Mesodermal cell (in vitro differentiated cells): ENCODE data around the gene LAMB4.

Source experiments
- H3K27ac ChIP-seq: 2 replicates; pipeline ENCODE4 v1.7.0; 2013; ENCODE audit warnings: mild to moderate bottlenecking, low read depth, low read length, moderate library complexity; ENCODE audit not compliant: severe bottlenecking
- H3K36me3 ChIP-seq: 2 replicates; pipeline ENCODE4 v1.7.1; 2013; ENCODE audit warnings: mild to moderate bottlenecking, low read length, moderate library complexity; ENCODE audit not compliant: control insufficient read depth, insufficient read depth
- H3K4me1 ChIP-seq: one replicate; pipeline ENCODE4 v1.7.1; 2013; ENCODE audit warnings: mild to moderate bottlenecking, low read length; ENCODE audit not compliant: insufficient read depth, control insufficient read depth, poor library complexity, severe bottlenecking
- H3K4me3 ChIP-seq: 2 replicates; pipeline ENCODE4 v1.7.0; 2013; ENCODE audit warnings: low read length, control low read depth, mild to moderate bottlenecking; ENCODE audit not compliant: insufficient read depth, poor library complexity, severe bottlenecking; ENCODE audit errors: extremely low read depth
- H3K9me3 ChIP-seq: 2 replicates; pipeline ENCODE4 v1.7.1; 2013; ENCODE audit warnings: mild to moderate bottlenecking, low read length, moderate library complexity; ENCODE audit not compliant: control insufficient read depth
- WGBS, 2 experiments: methylation state at CpG; one replicate each; pipeline ENCODE4 v1.1.5; 2013; ENCODE audit warnings: missing lambda C conversion rate in 2 of 2; ENCODE audit not compliant: insufficient coverage in 2 of 2; 5-methylcytosine and 5-hydroxymethylcytosine counted together

LAMB4 gene

DNA sequence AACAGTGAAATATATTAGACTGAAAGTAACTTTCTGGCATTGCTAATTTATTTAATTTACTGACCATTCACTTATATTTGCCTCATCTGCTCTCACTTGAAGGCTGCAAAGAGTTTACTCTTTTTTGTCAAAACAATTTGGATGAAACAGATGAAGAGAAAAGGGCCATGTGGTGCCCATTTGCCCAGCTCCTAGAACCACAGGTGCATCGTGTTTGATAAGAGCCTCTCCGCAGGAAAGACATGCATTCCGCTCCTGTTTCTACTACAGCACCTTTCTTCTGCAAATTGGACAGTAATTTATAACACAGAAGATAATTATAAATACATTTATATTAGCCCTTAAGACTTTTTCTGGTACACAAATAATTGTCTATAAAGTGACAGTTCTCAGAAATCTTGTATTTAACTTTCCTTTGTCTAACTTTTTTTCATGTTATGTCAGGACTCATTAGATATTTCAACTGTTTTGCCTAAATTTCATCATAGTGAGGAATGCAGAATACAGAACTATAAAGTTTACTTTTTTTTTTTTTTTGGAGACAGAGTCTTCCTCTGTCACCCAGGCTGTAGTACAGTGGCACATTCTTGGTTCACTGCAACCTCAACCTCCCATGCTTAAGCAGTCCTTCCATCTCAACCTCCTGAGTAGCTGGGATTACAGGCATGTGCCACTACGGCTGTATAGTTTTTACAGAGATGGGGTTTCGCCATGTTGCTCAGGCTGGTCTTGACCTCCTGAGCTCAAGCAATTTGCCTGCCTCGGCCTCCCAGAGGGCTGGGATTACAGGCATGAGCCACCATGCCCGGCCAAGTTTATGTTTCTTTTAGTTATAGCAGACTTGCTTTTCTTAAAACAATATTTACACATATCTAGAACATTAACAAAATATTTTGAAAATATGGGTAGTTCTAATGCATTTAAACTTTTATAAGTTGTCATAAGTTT is 869 bp downstream of the LAMB4 start:
- Histone ChIP-seq H3K36me3 (no peaks in the 10 kb centered on the region), H3K4me3 (no peak overlapping the region), H3K27ac (no peak overlapping the region), H3K4me1 (peaks cover 7% of the 10 kb centered on the region), H3K9me3 (no peaks in the 10 kb centered on the region)
- WGBS, 2 experiments: 76 to 88% methylated on average over 2 to 3 of the region's 7 CpGs

DNA sequence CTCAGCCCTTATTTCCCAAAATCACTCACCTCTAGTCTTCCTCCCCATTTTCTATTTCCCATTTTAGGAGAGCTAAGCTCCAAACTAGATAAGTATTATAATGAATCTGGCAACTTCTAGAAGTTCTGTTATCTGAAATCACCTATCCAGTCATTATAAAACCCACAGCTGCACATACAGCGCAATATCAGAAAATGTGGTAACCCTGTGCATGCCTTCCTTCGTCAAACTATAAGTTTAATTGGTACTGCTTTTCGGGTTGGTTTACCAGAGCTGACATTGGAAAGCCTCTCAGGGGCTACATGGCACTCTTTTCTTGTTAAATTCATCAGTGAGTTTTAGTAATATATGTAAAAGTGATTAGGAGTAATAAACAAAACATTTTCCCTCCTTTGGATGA is 1.6 kb downstream of the LAMB4 start:
- no peaks in the 10 kb centered on the region for H3K36me3 ChIP-seq
- H3K9me3 ChIP-seq: no peaks in the 10 kb centered on the region
- no peak overlapping the region for H3K27ac ChIP-seq
- no peak overlapping the region for H3K4me3 ChIP-seq
- peaks cover 7% of the 10 kb centered on the region for H3K4me1 ChIP-seq
- 83 to 95% methylated on average over 3 of the region's 3 CpGs for WGBS, 2 experiments

DNA sequence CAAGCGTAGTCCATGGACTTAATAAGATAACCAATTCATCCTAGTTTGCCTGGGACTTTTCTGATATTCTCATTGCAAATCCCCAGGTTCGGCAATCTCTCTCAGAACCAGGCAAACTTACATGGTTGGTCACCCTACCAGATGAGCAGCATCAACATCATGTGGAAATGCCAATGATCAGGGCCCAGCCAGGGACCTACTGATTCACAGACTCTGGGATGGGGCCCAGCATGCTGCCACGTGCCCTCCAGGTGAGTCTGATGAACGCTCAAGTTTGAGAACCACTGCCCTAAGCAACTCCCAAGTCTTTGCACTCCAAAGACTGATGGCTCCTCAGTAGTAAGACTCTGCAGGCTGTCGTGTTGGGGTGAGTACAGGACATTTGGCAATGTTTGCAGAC is 2.7 kb downstream of the LAMB4 start:
- 89 to 96% methylated on average over 4 to 5 of the region's 5 CpGs for WGBS, 2 experiments
- H3K36me3 ChIP-seq: no peaks in the 10 kb centered on the region
- H3K27ac ChIP-seq: no peak overlapping the region
- no peaks in the 10 kb centered on the region for H3K9me3 ChIP-seq
- H3K4me3 ChIP-seq: no peak overlapping the region
- H3K4me1 ChIP-seq: peaks cover 2% of the 10 kb centered on the region

DNA sequence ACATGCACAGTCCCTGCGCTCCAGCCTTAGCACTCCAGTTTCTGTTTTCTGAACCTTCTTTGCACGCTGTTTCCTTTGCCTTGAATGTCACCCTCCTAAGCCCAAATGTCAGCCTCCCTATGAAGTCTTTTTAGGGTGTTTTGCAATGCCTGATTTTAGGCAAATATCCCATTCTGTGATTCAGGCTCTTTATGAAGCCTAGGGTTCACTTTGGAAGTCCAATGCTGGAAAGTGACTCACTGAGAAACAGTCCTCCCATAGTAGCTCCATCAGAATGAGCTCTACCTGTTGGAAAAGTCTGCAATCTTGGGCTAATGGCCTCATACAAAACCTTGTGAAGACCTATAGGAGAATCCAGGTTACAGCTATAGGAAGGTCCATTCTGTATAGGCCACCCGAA is 5.3 kb downstream of the LAMB4 start:
- no peak overlapping the region for H3K4me3 ChIP-seq
- H3K36me3 ChIP-seq: no peaks in the 10 kb centered on the region
- no peak overlapping the region for H3K27ac ChIP-seq
- no peaks in the 10 kb centered on the region for H3K4me1 ChIP-seq
- H3K9me3 ChIP-seq: no peaks in the 10 kb centered on the region
- 94 to 100% methylated on average over 2 to 3 of the region's 3 CpGs for whole genome bisulfite sequencing, 2 experiments

DNA sequence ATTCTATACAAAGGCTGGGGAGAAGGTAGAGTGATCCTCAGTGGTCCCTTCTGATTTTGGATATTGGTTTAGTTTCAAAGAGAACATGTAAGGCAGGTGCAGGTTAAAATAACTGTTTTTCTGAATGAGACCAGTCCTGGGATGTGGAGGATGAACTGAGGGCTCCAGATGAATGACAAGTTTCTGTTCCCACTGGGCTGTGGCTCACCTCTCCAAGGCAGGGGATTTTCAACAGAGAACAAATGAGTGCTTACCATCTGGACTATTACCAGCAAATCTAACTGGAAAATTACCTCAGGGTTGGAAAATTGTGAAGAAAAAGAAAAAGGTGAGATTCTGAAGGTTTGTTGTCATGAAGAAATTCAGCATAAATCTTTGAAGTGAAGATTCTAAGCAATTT is 8.0 kb downstream of the LAMB4 start:
- Histone ChIP-seq H3K9me3 (no peaks in the 10 kb centered on the region), H3K36me3 (no peaks in the 10 kb centered on the region), H3K27ac (no peak overlapping the region), H3K4me3 (no peak overlapping the region), H3K4me1 (no peaks in the 10 kb centered on the region)

DNA sequence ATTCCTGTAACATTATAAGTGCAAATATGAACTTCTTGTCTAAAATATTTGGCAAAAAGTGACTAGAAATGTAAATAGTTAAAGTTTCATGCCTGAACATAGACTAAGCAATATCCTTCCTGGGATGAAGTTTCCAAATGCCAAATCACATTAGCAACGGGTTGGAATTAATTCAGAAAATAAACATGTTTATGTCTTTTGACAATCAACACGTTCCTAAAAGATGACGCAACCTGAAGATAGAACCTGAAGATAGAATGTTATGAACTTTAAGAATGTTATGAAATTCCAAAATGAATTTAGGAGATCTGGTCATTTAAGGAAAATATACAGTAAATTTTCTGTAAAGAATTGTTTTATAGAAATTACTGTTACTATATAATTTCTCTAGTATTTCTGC is 9.2 kb downstream of the LAMB4 start:
- H3K4me3 ChIP-seq: no peak overlapping the region
- H3K9me3 ChIP-seq: no peaks in the 10 kb centered on the region
- WGBS, 2 experiments: 100% methylated on average over 1 of the region's 3 CpGs; no CpG with 5 or more reads in 1 of the 2 experiments
- H3K36me3 ChIP-seq: no peaks in the 10 kb centered on the region
- H3K27ac ChIP-seq: no peak overlapping the region
- H3K4me1 ChIP-seq: no peaks in the 10 kb centered on the region

DNA sequence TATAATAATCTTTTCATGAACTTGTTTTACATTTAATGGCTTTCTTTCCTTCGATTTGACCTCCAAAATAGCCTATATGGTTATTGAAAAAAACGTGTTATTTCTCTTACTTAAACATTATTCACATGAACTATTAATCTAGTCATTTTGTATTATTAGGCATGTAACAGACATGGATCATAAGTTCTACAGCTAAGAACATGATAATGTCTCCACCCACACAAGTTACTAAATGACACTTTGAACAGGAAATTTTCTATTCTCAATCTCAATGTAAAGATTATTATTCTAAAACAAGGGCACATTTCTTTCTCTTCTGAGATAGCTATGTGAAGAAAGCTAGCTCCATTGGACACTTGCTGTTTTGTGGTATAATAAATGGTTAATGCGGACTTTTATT is 10.0 kb downstream of the LAMB4 start:
- no peak overlapping the region for H3K27ac ChIP-seq
- no peak overlapping the region for H3K4me3 ChIP-seq
- H3K36me3 ChIP-seq: no peaks in the 10 kb centered on the region
- no peaks in the 10 kb centered on the region for H3K9me3 ChIP-seq
- no CpG with 5 or more reads among the region's 3 CpGs for WGBS, 2 experiments
- no peaks in the 10 kb centered on the region for H3K4me1 ChIP-seq

DNA sequence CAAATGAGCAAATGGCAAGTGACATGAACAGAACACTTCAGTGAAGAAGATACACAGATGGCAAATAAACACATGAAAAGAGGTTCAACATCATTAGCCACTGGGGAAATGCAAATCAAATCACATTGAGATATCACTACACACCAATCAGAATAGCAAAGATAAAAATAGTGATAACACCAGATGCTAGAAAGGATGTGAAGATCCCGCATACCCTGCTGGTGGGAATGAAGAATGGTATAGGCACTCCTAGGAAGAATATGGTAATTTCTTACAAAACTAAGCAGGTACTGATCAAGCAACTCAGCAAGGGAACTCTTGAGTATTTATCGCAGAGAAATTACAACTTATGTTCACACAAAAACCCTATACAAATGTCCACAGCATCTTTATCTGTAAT is 11.2 kb downstream of the LAMB4 start:
- Histone ChIP-seq H3K4me1 (no peaks in the 10 kb centered on the region), H3K9me3 (no peaks in the 10 kb centered on the region), H3K27ac (no peak overlapping the region), H3K36me3 (no peaks in the 10 kb centered on the region), H3K4me3 (no peak overlapping the region)
- WGBS, 2 experiments: no CpG with 5 or more reads among the region's 2 CpGs

DNA sequence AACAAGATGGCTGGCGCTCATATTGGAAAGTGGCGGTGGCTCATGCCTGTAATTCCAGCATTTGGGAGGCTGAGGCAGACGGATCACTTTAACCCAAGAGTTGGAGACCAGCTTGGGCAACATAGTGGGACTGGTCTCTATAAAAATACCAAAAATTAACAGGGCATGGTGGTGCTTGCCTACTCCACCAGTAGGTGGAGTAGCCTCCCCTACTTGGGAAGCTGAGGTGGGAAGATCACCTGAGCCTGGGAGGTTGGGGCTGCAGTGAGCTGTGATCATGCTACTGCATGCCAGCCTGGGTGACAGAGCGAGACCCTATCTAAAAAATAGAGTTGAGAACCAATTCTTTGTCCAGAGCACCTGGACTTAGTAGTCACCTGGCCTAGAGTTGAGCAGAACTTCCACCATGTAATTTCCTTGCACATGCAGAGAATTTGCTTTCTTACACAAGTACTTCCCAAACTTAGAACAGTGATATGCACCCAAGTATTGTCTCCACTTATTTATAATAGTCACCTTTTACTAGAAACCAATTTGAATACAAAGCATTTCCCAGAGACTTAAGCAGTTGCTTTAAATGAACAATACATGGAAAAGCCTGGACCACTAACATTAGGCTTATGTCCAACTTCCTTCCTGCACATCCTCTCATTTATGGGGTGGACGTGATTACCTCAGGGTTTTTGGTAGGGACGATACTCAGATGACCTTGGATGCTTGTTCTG is 15.9 kb downstream of the LAMB4 start:
- H3K4me1 ChIP-seq: no peaks in the 10 kb centered on the region
- H3K36me3 ChIP-seq: no peaks in the 10 kb centered on the region
- no peaks in the 10 kb centered on the region for H3K9me3 ChIP-seq
- no peak overlapping the region for H3K27ac ChIP-seq
- H3K4me3 ChIP-seq: no peak overlapping the region
- WGBS, 2 experiments: 58 to 68% methylated on average over 4 of the region's 6 CpGs

DNA sequence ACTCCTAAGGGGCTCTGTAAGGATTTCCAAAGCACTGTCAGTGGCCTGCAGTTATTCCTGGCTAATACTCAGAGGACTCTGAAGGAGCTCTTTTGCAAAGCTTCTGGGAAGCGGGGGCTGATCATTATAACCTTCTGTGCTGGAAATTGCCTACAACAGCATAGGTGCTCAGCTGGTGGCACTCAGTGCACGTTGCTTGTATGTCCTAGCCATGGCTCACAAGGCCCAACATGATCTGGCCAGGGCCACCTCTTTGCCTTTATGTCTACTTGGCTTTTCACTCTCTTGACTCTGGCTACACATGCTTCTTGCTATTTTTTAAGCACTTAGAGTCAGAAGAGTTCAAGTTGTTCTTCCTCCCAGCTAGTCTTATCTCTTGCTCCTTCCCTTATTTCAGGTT is 17.5 kb downstream of the LAMB4 start:
- Histone ChIP-seq H3K4me3 (no peak overlapping the region), H3K36me3 (no peaks in the 10 kb centered on the region), H3K27ac (no peak overlapping the region), H3K9me3 (no peaks in the 10 kb centered on the region), H3K4me1 (no peaks in the 10 kb centered on the region)
- WGBS, 2 experiments: 84 to 93% methylated on average over 2 of the region's 2 CpGs
